GM19239 (cell line): ENCODE data around the gene SPEF2.

Source experiments
- DNase-seq: peaks from one replicate; pipeline ENCODE4 v3.0.0; 2011; ENCODE audit warnings: low spot score; ENCODE audit not compliant: insufficient read length
- FAIRE-seq: peaks from 2 replicates; lab custom pipeline; 2011; peaks lifted over from hg19 to GRCh38; lab: Jason Lieb, UNC

The SPEF2 gene

DNA sequence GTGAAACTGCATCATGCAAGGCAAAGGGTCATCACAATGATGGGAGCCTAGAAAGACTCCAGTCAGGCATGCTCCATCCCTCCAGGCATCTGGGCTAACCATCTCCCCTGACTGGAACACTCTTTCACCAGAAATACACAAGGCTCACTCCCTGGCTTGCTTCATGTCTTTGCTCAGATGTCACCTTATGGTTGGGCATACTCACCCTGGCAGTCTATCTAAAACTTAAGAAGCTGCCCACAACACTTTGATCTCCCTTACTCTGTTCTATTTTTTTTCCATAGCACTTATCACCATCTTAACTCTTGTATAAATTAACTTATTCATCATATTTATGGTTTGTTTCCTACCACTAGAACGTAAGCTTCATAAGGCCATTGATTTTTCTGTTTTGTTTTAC lies 90.0 kb downstream of the SPEF2 start:
- FAIRE-seq: no peak
- DNase-seq: no peak

DNA sequence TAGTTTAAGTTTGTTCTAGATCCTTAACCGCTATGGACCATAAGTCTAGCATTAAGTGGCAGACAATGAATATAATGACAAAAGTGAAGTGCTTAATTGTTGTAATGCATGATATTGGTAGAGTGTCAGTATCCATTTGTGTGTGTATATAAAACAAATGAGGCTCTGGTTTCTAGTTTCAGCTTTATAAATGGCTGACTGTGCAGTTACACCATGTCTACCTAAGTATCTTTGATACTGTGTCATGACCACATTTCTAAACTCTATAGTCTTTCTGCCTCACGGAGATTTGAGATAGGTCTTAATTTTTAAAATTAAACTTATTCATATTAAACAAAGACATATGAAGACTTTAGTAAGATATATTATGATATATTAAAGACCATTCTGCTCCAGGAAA lies 92.0 kb downstream of the SPEF2 start:
- DNase-seq: no peak
- no peak for FAIRE-seq

- DNase-seq: no peak
- FAIRE-seq: no peak
Measured at GRCh38 chr5:35717718-35718117, 100.1 kb downstream of the SPEF2 start.

DNA sequence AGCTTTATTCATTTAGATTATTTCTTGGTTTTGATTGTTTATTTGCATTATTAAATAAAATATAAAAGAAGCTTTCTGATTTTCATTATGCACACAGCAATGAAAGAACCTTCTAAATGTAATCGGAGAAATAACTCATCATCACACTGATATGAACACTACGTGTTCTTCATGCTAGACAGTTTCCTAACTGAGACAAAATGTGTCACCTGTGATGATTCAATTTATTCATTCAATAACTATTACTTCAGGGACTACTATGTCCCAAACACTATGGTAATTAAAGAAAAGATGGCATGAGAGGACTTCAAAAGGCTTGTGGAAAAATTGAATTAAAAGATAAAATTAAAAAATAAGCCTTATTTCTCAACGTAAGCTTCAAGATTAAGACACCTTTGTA lies 118.1 kb downstream of the SPEF2 start:
- no peak for FAIRE-seq

DNA sequence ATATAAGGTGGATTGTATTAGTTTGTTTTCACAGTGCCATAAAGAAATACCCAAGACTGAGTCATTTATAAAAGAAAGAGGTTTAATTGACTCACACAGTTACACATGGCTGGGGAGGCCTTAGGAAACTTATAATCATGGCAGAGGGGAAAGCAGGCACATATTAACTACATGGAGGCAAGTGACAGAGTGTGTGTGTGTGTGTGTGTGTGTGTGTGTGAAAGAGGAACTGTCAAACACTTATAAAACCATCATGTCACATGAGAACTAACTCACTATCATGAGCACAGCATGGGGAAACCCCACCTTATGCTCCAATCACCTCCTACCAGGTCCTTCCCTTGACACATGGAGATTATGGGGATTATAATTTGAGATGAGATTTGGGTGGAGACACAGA lies 118.6 kb downstream of the SPEF2 start:
- FAIRE-seq (no peak), DNase-seq (no peak)

More for the DNA sequence above, 118.1 kb downstream of the SPEF2 start:
- DNase-seq: no peak

- no peak for DNase-seq
- no peak for FAIRE-seq
Measured at GRCh38 chr5:35741126-35741716, 123.6 kb downstream of the SPEF2 start.

DNA sequence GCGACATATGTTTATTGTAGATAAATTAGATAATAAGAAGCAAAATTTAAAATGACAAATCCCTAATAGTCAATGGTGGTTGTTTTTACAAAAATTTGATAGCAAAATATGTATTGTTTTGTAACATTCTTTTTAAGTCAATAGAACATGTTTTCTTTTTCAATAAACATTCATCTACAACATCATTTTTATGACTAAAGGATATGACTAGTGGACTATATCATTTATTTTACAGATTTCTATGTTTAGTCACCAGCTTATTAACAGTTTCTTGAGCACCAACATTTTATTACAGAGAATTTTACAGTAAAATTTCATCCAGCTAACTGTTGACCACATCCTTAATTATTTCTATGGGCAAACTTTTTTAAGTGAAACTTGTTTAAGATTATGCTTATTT lies 124.3 kb downstream of the SPEF2 start:
- FAIRE-seq: no peak

GRCh38 chr5:35743644-35744043 lies 126.0 kb downstream of the SPEF2 start:
- no peak for FAIRE-seq
- no peak for DNase-seq

More for the DNA sequence above, 124.3 kb downstream of the SPEF2 start:
- no peak for DNase-seq

- DNase-seq (no peak), FAIRE-seq (no peak)
Measured at GRCh38 chr5:35745193-35745592, 127.5 kb downstream of the SPEF2 start.

DNA sequence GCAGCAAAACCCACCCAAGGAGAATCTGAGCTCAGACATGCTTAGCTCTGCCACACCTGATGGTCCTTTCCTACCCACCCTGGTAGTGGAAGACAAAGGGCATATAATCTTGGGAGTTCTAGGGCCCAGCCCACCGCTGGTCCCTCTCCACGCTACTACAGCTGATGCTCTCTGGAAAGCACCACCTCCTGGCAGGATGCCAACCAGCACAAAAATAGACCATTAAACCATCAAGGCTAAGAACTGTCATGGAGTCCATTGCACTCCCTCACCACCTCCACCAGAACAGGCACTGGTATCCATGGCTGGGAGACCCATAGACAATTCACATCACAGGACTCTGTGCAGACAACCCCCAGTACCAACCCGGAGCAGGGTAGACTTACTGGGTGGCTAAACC lies 128.0 kb downstream of the SPEF2 start:
- FAIRE-seq (no peak), DNase-seq (no peak)

GRCh38 chr5:35752012-35752411 lies 134.3 kb downstream of the SPEF2 start:
- FAIRE-seq (no peak), DNase-seq (no peak)

- DNase-seq: no peak
Measured at GRCh38 chr5:35753500-35753899, 135.8 kb downstream of the SPEF2 start.

DNA sequence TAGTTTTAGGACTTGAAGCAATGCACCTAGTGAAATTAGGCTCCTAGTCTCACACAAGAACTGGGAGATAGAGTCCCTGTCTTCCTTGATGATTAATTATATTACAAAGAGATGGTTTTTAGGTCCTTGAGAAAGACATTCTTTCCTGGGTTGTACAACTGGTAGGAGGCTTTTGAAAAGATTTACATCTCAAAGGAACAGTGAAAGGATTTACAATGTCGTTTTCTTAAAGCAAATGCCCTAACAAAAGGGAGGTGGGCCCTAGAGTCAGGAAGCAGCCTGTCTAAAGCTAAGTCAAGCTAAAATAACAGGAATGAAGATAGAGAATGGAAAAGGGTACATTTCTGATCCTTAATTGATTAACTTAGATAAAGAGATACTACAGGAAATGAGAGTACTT lies 136.8 kb downstream of the SPEF2 start:
- DNase-seq (no peak), FAIRE-seq (no peak)

More at GRCh38 chr5:35753500-35753899, 135.8 kb downstream of the SPEF2 start:
- FAIRE-seq: no peak

GRCh38 chr5:35755966-35756365 lies 138.3 kb downstream of the SPEF2 start:
- FAIRE-seq (no peak), DNase-seq (no peak)

- FAIRE-seq (no peak), DNase-seq (no peak)
Measured at GRCh38 chr5:35758151-35758724, 140.6 kb downstream of the SPEF2 start.

DNA sequence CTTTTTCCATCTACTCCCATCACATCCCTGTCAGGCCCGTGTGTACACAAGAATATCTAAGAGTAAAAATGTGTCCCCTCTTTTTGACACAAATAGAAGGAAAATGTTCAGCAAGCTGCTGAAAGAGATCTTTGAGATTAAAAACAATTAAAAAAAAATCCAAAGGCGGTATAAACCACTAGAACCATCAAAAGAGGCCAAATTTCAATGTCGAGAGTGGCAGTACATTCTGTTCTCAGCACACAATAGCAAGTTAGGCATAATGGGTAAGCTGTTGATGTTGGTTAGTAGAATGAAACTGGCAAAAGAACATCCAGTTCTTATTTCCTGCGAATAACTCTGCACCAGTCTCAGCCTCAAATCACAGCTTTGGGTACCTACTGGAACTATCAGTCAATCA lies 143.9 kb downstream of the SPEF2 start:
- no peak for FAIRE-seq
- no peak for DNase-seq

DNA sequence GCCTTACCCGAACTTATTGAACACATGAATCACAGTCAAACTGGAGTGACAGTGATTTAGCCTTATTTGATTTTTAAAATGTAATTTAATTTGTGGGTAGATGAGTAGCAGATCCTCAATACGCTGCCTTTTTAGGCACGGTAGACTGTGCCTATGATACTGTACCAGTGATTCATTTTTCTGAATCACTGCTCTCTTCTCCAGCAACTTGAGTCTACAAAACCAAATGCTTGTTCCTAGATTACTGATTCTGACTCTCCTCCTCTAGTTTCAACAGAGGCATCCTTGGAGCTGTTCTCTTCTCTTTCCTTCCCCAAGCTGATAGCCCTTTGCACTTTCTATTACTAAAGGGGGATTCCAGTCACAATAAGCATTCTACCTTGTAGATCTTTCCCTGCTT lies 144.7 kb downstream of the SPEF2 start:
- no peak for FAIRE-seq
- no peak for DNase-seq

DNA sequence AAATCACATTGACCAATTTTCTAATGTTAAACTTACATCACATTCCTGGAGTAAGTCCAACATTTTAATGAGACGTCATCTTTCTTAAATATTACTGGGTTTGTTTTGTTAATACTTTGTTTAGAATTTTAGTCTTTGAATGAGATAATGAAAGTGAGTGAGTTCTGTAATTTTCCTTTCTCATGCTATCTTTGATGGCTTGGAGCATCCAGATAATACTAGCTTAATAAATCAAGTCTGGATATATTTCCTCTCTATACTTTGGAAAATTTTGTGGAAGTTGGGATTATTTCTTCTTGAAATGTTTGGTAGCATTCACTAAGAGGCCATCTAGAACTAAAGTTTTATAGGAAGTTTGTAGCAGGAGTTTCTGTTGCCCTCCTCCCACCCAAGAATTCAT lies 148.3 kb downstream of the SPEF2 start:
- DNase-seq: no peak
- FAIRE-seq: no peak

- DNase-seq: no peak
- no peak for FAIRE-seq
Measured at GRCh38 chr5:35771300-35771699, 153.6 kb downstream of the SPEF2 start.

- FAIRE-seq (no peak), DNase-seq (no peak)
Measured at GRCh38 chr5:35771839-35772238, 154.2 kb downstream of the SPEF2 start.

- DNase-seq: no peak
- no peak for FAIRE-seq
Measured at GRCh38 chr5:35773967-35774366, 156.3 kb downstream of the SPEF2 start.

DNA sequence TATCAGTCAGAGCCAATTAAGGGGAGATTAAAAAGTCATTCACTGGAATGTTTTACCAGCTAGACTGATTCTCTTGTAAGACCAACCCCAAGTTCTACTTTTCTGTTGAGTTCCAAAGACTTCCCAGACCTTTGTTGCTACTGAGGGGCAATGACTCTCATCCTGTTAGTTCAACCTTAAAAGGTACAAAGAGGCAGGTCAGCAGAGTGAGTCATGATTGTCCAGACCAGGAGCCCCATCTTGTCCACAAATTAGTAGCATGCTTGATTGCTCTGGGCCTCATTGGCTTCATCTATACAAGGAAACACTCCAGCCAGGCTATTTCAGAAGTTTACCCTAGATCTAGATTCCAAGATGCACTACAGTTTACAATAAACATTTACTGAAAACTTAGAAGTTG lies 159.1 kb downstream of the SPEF2 start:
- DNase-seq (no peak), FAIRE-seq (no peak)
